Measurements from ENCODE around the gene IL7R.

The IL7R gene

DNA sequence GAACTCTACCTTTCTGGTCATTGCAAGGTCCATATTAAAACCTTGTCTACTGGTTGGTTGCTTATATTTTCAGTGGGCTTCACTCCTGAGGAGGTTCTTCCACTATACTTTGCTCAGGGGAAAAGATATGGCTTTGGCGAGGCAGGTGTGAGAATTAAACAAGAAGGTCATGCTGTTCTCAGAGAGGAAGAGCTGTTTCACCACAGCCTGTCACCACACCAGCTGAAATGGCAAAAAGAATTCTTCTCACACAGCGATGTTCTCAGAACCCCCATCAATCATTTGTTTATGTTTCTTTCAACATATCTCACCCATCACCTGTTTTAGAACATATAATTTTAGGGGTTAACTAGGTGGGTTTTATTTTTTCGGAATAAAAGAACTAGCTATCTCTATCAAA, 43.1 kb downstream of the IL7R start:
- TF ChIP-seq, protein P1, sequence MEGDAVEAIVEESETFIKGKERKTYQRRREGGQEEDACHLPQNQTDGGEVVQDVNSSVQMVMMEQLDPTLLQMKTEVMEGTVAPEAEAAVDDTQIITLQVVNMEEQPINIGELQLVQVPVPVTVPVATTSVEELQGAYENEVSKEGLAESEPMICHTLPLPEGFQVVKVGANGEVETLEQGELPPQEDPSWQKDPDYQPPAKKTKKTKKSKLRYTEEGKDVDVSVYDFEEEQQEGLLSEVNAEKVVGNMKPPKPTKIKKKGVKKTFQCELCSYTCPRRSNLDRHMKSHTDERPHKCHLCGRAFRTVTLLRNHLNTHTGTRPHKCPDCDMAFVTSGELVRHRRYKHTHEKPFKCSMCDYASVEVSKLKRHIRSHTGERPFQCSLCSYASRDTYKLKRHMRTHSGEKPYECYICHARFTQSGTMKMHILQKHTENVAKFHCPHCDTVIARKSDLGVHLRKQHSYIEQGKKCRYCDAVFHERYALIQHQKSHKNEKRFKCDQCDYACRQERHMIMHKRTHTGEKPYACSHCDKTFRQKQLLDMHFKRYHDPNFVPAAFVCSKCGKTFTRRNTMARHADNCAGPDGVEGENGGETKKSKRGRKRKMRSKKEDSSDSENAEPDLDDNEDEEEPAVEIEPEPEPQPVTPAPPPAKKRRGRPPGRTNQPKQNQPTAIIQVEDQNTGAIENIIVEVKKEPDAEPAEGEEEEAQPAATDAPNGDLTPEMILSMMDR (IDR thresholded peaks at IDR 0.05; ENCODE audit: low read depth, low read length), result no peak
- no peak overlapping the region for H3K4me3 ChIP-seq (ENCODE audit: low read depth, low read length)

DNA sequence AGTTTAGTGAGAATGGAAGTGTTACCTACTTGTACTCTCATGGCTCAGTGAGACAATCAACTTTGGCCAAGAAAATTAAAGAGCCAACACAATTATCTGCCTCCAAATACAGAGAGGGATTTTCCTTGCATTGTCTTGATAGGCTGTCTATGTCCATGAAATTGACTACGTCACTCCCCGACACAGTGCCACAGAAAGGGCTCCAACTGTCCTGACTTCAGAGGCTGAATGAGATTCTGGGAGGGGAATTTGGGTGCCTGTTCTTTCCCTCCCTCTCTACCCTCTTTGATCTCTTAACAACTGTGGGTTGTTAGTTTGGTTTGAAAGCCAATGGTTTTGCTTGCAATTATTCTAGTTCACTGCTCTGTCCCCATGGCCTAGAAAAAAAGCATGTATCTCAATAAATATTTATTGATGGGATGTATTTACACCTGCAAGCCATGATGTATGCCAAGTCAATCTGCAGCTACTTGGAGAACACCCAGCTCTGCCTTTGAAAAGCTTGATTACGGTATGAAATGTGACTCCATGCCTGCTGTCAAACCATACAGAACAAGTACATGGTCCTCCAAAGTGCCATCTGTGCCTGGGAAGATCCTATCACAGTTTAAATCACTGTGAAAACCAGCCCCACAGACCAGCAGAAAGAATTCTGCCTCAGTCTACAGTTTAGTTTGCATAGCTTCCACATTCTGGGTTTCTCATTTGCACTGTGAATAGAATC, 44.4 kb downstream of the IL7R start:
- TF ChIP-seq, protein P1 (IDR thresholded peaks at IDR 0.05; ENCODE audit: low read depth, low read length), result no peak
- Histone ChIP-seq H3K36me3 (no peaks in the 10 kb centered on the region), H3K4me3 (ENCODE audit: low read depth, low read length) (no peak overlapping the region), H3K9me3 (ENCODE audit: severe bottlenecking) (peaks cover 10% of the 10 kb centered on the region), H3K27me3 (ENCODE audit: insufficient read depth, low read depth, severe bottlenecking) (peaks cover 93% of the 10 kb centered on the region), H3K27ac (no peak overlapping the region)
- DNase-seq, result no peak

More for the DNA sequence above, 43.1 kb downstream of the IL7R start:
- H3K36me3 ChIP-seq, result no peaks in the 10 kb centered on the region
- no peak for DNase-seq
- peaks cover 10% of the 10 kb centered on the region for H3K9me3 ChIP-seq (ENCODE audit: severe bottlenecking)
- no peak overlapping the region for H3K27ac ChIP-seq
- peaks cover 93% of the 10 kb centered on the region for H3K27me3 ChIP-seq (ENCODE audit: insufficient read depth, low read depth, severe bottlenecking)

DNA sequence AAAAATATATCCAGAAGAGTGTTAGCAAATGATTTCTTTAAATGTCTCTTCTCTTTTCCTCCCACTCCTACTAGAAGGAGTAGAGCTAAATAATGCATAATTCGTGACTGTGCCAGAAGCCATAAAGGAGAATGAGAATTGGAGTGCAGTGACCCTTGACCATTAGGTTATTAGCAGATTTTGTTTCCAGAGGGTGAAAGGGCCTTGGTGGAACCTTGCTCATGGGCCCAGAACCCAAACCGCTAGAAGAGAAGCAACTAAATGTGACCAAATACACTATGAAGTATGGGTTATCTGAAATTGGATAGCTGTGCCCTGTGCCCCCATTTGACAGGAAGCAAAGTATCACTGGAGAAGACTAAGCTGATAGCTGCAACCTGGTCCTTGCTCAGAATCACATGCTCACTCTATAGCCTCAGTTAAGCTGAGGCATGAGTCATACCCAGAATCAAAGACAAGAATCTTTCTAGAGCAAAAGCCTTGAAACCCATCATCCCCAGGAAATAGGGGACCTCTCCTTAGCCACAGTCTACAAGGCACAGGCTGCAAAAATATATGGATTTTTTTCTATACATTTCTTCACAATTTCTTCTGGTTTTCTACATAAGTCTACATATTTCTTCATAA, 45.5 kb downstream of the IL7R start:
- H3K9me3 ChIP-seq (ENCODE audit: severe bottlenecking), result peaks cover 10% of the 10 kb centered on the region
- no peak overlapping the region for H3K4me3 ChIP-seq (ENCODE audit: low read depth, low read length)
- TF ChIP-seq, protein P1 (IDR thresholded peaks at IDR 0.05; ENCODE audit: low read depth, low read length), result no peak
- no peaks in the 10 kb centered on the region for H3K36me3 ChIP-seq
- no peak for DNase-seq
- peaks cover 91% of the 10 kb centered on the region for H3K27me3 ChIP-seq (ENCODE audit: insufficient read depth, low read depth, severe bottlenecking)
- no peak overlapping the region for H3K27ac ChIP-seq

DNA sequence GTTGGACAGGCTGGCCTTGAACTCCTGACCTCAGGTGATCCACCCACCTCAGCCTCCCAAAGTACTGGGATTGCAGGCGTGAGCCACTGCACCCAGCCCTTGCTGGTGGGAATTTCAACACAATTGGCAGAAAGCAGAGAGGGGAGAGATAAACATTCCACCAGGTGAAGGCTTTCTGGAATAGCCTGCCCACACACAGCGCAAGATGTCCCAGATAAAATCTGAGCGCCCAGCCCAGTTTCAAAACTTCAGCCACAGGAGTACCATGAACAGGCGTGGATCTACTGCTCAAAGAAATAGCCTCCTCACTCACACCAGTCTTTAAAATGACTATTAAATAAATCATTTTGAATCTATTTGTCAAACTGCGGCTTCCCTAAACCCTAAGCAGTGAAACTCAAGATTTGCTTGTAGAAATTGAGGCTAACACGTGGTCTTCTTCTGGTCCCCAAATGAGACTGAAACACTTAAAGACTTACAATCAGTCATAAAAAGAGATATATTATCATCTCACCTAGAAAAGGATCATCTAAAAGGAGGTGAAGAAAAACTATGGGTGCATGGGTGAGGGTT, 47.0 kb downstream of the IL7R start:
- H3K27me3 ChIP-seq (ENCODE audit: insufficient read depth, low read depth, severe bottlenecking), result peaks cover 88% of the 10 kb centered on the region
- no peaks in the 10 kb centered on the region for H3K36me3 ChIP-seq
- DNase-seq, result no peak
- no peak overlapping the region for H3K27ac ChIP-seq
- H3K4me3 ChIP-seq (ENCODE audit: low read depth, low read length), result no peak overlapping the region
- TF ChIP-seq, protein P1 (IDR thresholded peaks at IDR 0.05; ENCODE audit: low read depth, low read length), result no peak
- H3K9me3 ChIP-seq (ENCODE audit: severe bottlenecking), result peaks cover 10% of the 10 kb centered on the region

DNA sequence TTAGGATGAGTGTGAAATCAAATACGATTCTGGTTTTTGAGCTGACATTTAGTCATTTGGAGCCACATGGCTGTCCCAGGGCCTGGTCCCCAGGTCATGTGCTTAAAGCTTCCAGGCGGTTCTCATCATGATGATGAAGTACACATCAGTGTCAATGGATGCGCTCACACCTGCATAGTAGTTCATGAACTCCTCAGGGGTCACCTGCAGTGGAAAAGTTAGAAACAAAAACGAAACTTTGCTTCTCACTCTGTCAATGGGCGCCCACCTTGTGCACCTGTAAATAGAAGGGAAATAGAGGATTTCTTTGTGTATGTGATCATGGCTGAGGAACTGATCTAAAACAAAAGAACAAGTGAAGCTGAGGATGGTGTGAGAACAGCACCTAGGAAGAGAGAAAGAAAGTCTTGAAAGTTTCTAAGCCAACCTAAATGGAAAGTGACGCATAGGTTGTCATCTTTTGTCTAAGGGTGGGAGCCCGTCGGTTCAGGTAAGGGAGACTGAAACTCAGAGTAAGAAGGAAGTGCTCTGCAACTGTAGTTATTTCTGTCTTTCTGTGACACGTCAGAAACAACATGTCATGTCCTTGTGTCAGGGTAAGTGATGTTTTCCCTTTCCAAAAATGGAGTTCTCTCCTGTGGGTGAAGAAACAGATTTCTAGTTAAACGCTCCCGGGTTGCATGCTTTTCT, 47.9 kb downstream of the IL7R start:
- no peaks in the 10 kb centered on the region for H3K36me3 ChIP-seq
- H3K4me3 ChIP-seq (ENCODE audit: low read depth, low read length), result no peak overlapping the region
- no peak for DNase-seq
- TF ChIP-seq, protein P1 (IDR thresholded peaks at IDR 0.05; ENCODE audit: low read depth, low read length), result no peak
- peaks cover 87% of the 10 kb centered on the region for H3K27me3 ChIP-seq (ENCODE audit: insufficient read depth, low read depth, severe bottlenecking)
- H3K27ac ChIP-seq, result no peak overlapping the region
- peaks cover 10% of the 10 kb centered on the region for H3K9me3 ChIP-seq (ENCODE audit: severe bottlenecking)
